Spleen (tissue), 11 donors: ENCODE data around the gene SLC12A5. TPM values are rescaled to one million over a fixed set of nuclear protein-coding genes. Genes with fewer than 3 reads are reported as not detected.

Experiments used
- DNase-seq: peaks from one replicate; pipeline ENCODE4 v3.0.0-alpha.2; 2020
- H3K27ac ChIP-seq, 8 donors: fragments of 200-600 bp; sonication (generic) in 7 of 8; 1 replicate in 4 of 8; 2 replicates in 4 of 8; pipeline versions ENCODE4 v1.5.0 to v1.8.0; 2016 to 2021; ENCODE audit warnings: inconsistent platforms in 4 of 8, mild to moderate bottlenecking in 4 of 8, moderate library complexity in 1 of 8
- H3K27me3 ChIP-seq, 7 donors: fragments of 200-600 bp; sonication (generic) in 6 of 7; replicated peaks in 1 of 7; 1 replicate in 4 of 7; 2 replicates in 3 of 7; pipeline versions ENCODE4 v1.5.0 to v1.8.0; 2016 to 2021; ENCODE audit warnings: inconsistent platforms in 3 of 7, mild to moderate bottlenecking in 1 of 7
- H3K36me3 ChIP-seq, 6 donors: fragments of 200-600 bp; sonication (generic) in 5 of 6; 1 replicate in 4 of 6; 2 replicates in 2 of 6; pipeline versions ENCODE4 v1.5.0 to v1.8.0; 2016 to 2021; ENCODE audit warnings: inconsistent platforms in 2 of 6
- H3K4me1 ChIP-seq, 6 donors: fragments of 200-600 bp; sonication (generic) in 5 of 6; 1 replicate in 3 of 6; 2 replicates in 3 of 6; pipeline versions ENCODE4 v1.5.0 to v1.8.0; 2016 to 2021; ENCODE audit warnings: inconsistent platforms in 3 of 6
- H3K4me3 ChIP-seq, 8 donors: fragments of 200-600 bp; sonication (generic) in 7 of 8; 1 replicate in 4 of 8; 2 replicates in 4 of 8; pipeline versions ENCODE4 v1.5.0 to v1.8.0; 2016 to 2021; ENCODE audit warnings: inconsistent platforms in 4 of 8, mild to moderate bottlenecking in 4 of 8, moderate library complexity in 2 of 8
- H3K9me3 ChIP-seq, 8 donors: fragments of 200-600 bp; sonication (generic) in 7 of 8; 1 replicate in 4 of 8; 2 replicates in 4 of 8; pipeline versions ENCODE4 v1.5.0 to v1.8.0; 2016 to 2021; ENCODE audit warnings: inconsistent platforms in 4 of 8
- CTCF ChIP-seq, 11 experiments: fragments of 200-600 bp in 7 of 11; fragments of 450-650 bp in 4 of 11; sonication (generic) in 4 of 11; IDR thresholded peaks in 8 of 11; conservative IDR thresholded peaks in 3 of 11; 1 replicate in 7 of 11; 2 replicates in 4 of 11; pipeline versions ENCODE4 v1.4.0 to v1.8.0; 2016 to 2021; ENCODE audit warnings: antibody characterized with exemption in 11 of 11, inconsistent platforms in 4 of 11, mild to moderate bottlenecking in 1 of 11
- POLR2A ChIP-seq, 3 donors: fragments of 450-650 bp; IDR thresholded peaks; one replicate each; pipeline ENCODE4 v1.5.1; 2017; ENCODE audit warnings: antibody characterized with exemption in 3 of 3, mild to moderate bottlenecking in 1 of 3
- POLR2AphosphoS5 ChIP-seq, 3 donors: sonication (generic); formaldehyde crosslinking; IDR thresholded peaks; one replicate each; pipeline ENCODE4 v1.5.1; 2017; ENCODE audit warnings: antibody characterized with exemption in 3 of 3
- WGBS, 5 donors: extraction: QIAGEN DNeasy Blood & Tissue Kit in 3 of 5; methylation state at CpG; one replicate each; pipeline versions ENCODE4 v1.1.5 to v1.1.7; 2013 to 2018; 5-methylcytosine and 5-hydroxymethylcytosine counted together
- intact Hi-C: fragments of 100-400 bp; cut with DNase I; formaldehyde crosslinking; loops from one replicate; pipeline ENCODE4 v1.15.0; 2023; ENCODE audit warnings: low total_unique reads
- polyA plus RNA-seq, 3 donors: library from polyadenylated mRNA; stranded (reverse); fragments of 200-250 nt; gene quantifications; one replicate each; pipeline ENCODE4 v1.2.1, GENCODE V29; 2013
- total RNA-seq, 7 donors: library from RNA; depleted of rRNA in 3 of 7; stranded (reverse); fragments of >200 nt in 3 of 7; fragmentation: NEBNext Ultra II Directional in 4 of 7; extraction: Animal tissue kit (Norgen Biotek cat#: 25700) in 4 of 7; gene quantifications; one replicate each; pipeline versions ENCODE4 v1.1.0 to v1.2.1, GENCODE V29; 2016 to 2021
- donor health status: healthy with polysubstance abuse.
- donor health status: DM: no; HTN: no; CAD: no; lungs with moderate emphysema.
- donor health status: DM: no; HTN: no; CAD: no.
- donor health status: Bipolar disorder and iron deficiency.
- donor health status: healthy.
- donor health status: DM: no; HTN: no; CAD: no.
- donor health status: DM: yes; HTN: yes; CAD: no.

Gene SLC12A5
- total and polyA plus RNA-seq, 10 donors, result 0.20 to 8.7 (median 2.7) TPM

GRCh38 chr20:46084805-46085178 lies 55.8 kb downstream of the SLC12A5 start:
- WGBS, 5 donors, result 89 to 91% (median 90%) methylated on average over 3 of the region's 3 CpGs
- no peak for DNase-seq
- peaks cover 43 to 93% (median 84%) of the 10 kb centered on the region in 6 donors for H3K4me1 ChIP-seq
- no peak overlapping the region for H3K4me3 ChIP-seq
- TF ChIP-seq CTCF (IDR thresholded peaks at IDR 0.05 in 8 of 11, conservative IDR thresholded peaks at IDR 0.05 in 3 of 11), result no peak
- TF ChIP-seq POLR2AphosphoS5 (IDR thresholded peaks at IDR 0.05), result no peak
- H3K27ac ChIP-seq, result no peak overlapping the region
- no peaks in the 10 kb centered on the region for H3K9me3 ChIP-seq
- no peaks in the 10 kb centered on the region for H3K27me3 ChIP-seq
- intact Hi-C loops, result loop anchor here (10.0 kb wide), 1 partner anchor 60 kb away; the partner anchor contains the start of gene SLC12A5
- H3K36me3 ChIP-seq, result peaks cover 0 to 5% (median 0%) of the 10 kb centered on the region in 6 donors

- peaks cover 0 to 5% (median 0%) of the 10 kb centered on the region in 6 donors for H3K36me3 ChIP-seq
- intact Hi-C loops, result loop anchor here (10.0 kb wide), 1 partner anchor 61 kb away; the partner anchor contains the start of gene SLC12A5
- no peaks in the 10 kb centered on the region for H3K9me3 ChIP-seq
- no peak overlapping the region for H3K4me3 ChIP-seq
- no peak for DNase-seq
- H3K27ac ChIP-seq, result no peak overlapping the region
- 66 to 80% (median 75%) methylated on average over 4 of the region's 4 CpGs for WGBS, 5 donors
- peaks cover 46 to 94% (median 85%) of the 10 kb centered on the region in 6 donors for H3K4me1 ChIP-seq
- TF ChIP-seq CTCF (IDR thresholded peaks at IDR 0.05 in 8 of 11, conservative IDR thresholded peaks at IDR 0.05 in 3 of 11) (no peak), POLR2A (IDR thresholded peaks at IDR 0.05) (no peak), POLR2AphosphoS5 (IDR thresholded peaks at IDR 0.05) (no peak)
- no peaks in the 10 kb centered on the region for H3K27me3 ChIP-seq
Measured at GRCh38 chr20:46085179-46085851, 56.3 kb downstream of the SLC12A5 start.

- 65 to 74% (median 71%) methylated on average over 8 of the region's 8 CpGs for WGBS, 5 donors
- no peak overlapping the region for H3K27ac ChIP-seq
- intact Hi-C loops, result loop anchor here (10.0 kb wide), 1 partner anchor 62 kb away; the partner anchor contains the start of gene SLC12A5
Measured at GRCh38 chr20:46087161-46087560, 58.1 kb downstream of the SLC12A5 start.

More at GRCh38 chr20:46087161-46087560, 58.1 kb downstream of the SLC12A5 start:
- no peak overlapping the region for H3K4me3 ChIP-seq
- H3K9me3 ChIP-seq, result no peaks in the 10 kb centered on the region
- H3K4me1 ChIP-seq, result peaks cover 46 to 79% (median 76%) of the 10 kb centered on the region in 6 donors
- no peaks in the 10 kb centered on the region for H3K27me3 ChIP-seq
- no peak for DNase-seq
- TF ChIP-seq POLR2A (IDR thresholded peaks at IDR 0.05), result no peak
- no peak for TF ChIP-seq POLR2AphosphoS5 (IDR thresholded peaks at IDR 0.05)
- peak in 5 of 11 experiments; percentile 6 to 34 (median 18) for TF ChIP-seq CTCF (IDR thresholded peaks at IDR 0.05 in 8 of 11, conservative IDR thresholded peaks at IDR 0.05 in 3 of 11)
- peaks cover 0 to 5% (median 0%) of the 10 kb centered on the region in 6 donors for H3K36me3 ChIP-seq
